ENCODE measurements around the gene HS1BP3.

GRCh38 chr2:20604401-20604911 lies 46.4 kb downstream of the HS1BP3 start:
- TF ChIP-seq CTCF (IDR thresholded peaks at IDR 0.05; ENCODE audit: low read depth, low read length) = no peak
- TF ChIP-seq, protein P1, sequence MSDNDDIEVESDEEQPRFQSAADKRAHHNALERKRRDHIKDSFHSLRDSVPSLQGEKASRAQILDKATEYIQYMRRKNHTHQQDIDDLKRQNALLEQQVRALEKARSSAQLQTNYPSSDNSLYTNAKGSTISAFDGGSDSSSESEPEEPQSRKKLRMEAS (IDR thresholded peaks at IDR 0.05; ENCODE audit: low read depth, low read length) = no peak

All from NB4 (cell line).